GM06990 (cell line): Measurements from ENCODE around the gene LCP2.

ENCODE experiments used
- DNase-seq: peaks from one replicate; pipeline ENCODE4 v3.0.0-alpha.2; 2011; ENCODE audit not compliant: insufficient read length; ENCODE audit errors: extremely low read depth
- H3K27me3 ChIP-seq: replicated peaks from 2 replicates; pipeline ENCODE4 v1.6.0; 2011; ENCODE audit warnings: low read length; ENCODE audit not compliant: control insufficient read depth, insufficient read depth
- H3K36me3 ChIP-seq: 2 replicates; pipeline ENCODE4 v1.5.1; 2011; ENCODE audit warnings: low read length; ENCODE audit not compliant: control insufficient read depth, insufficient read depth
- H3K4me3 ChIP-seq: replicated peaks from 2 replicates; pipeline ENCODE4 v1.5.1; 2011; ENCODE audit warnings: low read depth, mild to moderate bottlenecking, control low read depth, low read length
- TF ChIP-seq, protein P1 (sequence below): IDR thresholded peaks from 2 replicates; pipeline ENCODE4 v1.5.1; 2011; ENCODE audit warnings: low read length, control low read depth, mild to moderate bottlenecking, inconsistent platforms; ENCODE audit not compliant: insufficient read depth, poor library complexity, severe bottlenecking

Gene LCP2

DNA sequence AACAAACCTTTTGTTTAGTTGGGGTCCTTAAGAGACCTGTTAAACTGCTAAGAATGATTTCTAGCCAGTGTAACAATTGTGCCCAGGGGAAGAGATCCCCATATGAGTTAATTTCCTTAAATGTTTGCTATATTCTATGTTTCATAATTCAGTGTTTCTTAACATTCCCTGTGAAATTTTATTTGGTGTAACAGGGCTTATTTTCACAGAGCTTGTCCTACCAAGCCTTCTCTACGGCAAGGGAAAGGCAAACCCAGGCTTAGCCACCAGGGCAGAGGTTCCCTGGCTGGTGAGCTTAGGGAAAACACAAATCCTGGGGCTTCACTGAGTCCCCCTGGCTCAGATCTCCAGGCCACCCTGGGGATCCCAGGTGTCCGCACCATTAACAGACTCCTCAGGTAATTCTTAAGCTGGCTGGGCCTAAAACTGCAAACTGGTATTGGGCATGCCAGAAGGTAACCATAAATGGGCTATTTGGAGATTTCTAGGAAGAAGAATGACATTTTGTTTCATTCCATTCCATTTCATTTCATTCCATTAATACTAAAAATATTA lies 17.0 kb upstream of the LCP2 start:
- Histone ChIP-seq H3K27me3 (peaks cover 2% of the 10 kb centered on the region), H3K36me3 (no peaks in the 10 kb centered on the region), H3K4me3 (no peak overlapping the region)
- DNase-seq, result no peak
- TF ChIP-seq, protein P1, sequence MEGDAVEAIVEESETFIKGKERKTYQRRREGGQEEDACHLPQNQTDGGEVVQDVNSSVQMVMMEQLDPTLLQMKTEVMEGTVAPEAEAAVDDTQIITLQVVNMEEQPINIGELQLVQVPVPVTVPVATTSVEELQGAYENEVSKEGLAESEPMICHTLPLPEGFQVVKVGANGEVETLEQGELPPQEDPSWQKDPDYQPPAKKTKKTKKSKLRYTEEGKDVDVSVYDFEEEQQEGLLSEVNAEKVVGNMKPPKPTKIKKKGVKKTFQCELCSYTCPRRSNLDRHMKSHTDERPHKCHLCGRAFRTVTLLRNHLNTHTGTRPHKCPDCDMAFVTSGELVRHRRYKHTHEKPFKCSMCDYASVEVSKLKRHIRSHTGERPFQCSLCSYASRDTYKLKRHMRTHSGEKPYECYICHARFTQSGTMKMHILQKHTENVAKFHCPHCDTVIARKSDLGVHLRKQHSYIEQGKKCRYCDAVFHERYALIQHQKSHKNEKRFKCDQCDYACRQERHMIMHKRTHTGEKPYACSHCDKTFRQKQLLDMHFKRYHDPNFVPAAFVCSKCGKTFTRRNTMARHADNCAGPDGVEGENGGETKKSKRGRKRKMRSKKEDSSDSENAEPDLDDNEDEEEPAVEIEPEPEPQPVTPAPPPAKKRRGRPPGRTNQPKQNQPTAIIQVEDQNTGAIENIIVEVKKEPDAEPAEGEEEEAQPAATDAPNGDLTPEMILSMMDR, result no peak

DNA sequence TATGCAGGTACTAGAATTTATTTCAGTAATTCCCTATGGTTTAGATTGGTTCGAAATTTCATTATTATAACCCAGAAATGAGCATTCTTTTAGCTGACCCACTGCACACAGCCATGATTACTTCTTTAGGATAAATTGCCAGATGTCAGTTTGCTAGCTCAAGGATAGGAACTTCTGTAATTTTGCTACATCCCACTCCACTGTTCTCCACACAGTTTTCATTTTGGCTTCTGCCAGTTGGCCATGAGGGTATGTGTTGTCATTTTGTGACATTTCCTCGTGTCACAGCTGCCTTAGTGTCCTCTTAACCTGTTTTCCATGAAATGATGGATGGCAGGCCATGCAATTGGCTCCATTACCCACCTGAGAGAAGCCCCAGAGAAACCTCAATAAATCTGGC lies 16.2 kb upstream of the LCP2 start:
- TF ChIP-seq, protein P1, result no peak
- DNase-seq, result no peak
- Histone ChIP-seq H3K27me3 (no peaks in the 10 kb centered on the region), H3K36me3 (no peaks in the 10 kb centered on the region), H3K4me3 (no peak overlapping the region)

DNA sequence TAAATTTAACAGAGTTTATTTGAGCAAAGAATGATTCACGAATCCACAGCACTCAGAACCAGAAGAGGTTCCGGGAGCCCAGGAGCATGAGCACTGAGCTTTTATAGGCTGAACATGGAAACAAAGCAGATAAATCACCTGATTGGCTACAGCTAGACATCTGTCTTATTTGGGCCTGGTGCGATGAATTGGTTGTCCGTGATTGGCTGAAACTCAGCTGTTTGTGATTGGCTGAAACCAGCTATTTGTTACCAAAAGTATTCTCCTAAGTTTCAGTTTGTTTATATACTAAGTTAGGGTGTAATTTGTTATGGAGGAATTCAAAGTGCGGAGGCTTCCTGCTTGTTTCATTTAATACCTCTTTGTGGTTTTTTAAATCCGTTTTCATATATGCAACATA lies 15.8 kb upstream of the LCP2 start:
- Histone ChIP-seq H3K4me3 (no peak overlapping the region), H3K36me3 (no peaks in the 10 kb centered on the region), H3K27me3 (no peaks in the 10 kb centered on the region)
- TF ChIP-seq, protein P1, result no peak
- no peak for DNase-seq

DNA sequence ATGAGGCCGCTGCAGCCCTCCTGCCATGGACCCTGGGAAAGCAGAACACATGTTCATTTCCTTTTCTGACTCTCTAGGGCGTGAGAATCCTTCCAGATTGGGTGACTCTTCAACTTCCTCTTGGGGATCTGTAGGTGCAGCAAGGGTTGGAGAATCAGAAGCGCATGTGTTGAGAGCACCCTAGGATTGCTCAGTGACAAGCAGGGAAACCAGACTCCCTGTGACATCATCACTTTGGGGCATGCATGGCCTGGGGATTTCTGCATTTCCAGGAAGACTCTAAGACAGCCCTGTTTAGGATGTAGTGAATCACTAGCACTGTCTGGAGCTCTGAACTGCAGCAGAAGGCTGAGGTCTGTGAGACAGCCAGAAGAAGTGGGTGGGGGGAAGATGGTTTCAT lies 15.1 kb upstream of the LCP2 start:
- no peaks in the 10 kb centered on the region for H3K27me3 ChIP-seq
- no peaks in the 10 kb centered on the region for H3K36me3 ChIP-seq
- no peak overlapping the region for H3K4me3 ChIP-seq
- DNase-seq, result no peak
- TF ChIP-seq, protein P1, result no peak

DNA sequence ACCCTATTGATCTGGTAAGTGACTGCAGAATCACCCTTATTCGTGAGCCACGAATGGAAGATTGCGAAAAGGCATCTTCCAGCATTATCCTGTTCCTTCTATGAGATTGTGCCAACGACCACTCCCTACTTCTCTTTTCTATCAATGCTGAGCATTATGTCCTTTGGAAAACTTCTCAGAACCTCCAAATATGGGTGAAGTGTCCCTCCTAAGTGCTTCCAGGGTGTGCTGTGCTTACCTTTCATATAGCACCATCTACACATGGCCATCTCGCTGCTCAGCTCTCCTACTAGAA lies 14.7 kb upstream of the LCP2 start:
- Histone ChIP-seq H3K36me3 (no peaks in the 10 kb centered on the region), H3K27me3 (no peaks in the 10 kb centered on the region), H3K4me3 (no peak overlapping the region)
- DNase-seq, result no peak
- TF ChIP-seq, protein P1, result no peak
